ENCODE data around the gene TBC1D32. TPM values are rescaled to one million over a fixed set of nuclear protein-coding genes. Genes with fewer than 3 reads are reported as not detected.

TBC1D32 gene
- total RNA-seq, 1 donor from 2014 or later = 13.6 TPM

GRCh38 chr6:121042766-121043165 lies 291.5 kb downstream of the TBC1D32 start:
- DNase-seq (ENCODE audit: low read depth, low spot score) = no peak

GRCh38 chr6:121040831-121041230 lies 293.4 kb downstream of the TBC1D32 start:
- no peak overlapping the region for H3K27ac Mint-ChIP-seq (ENCODE audit: unreplicated experiment)
- no peaks in the 10 kb centered on the region for H3K4me1 Mint-ChIP-seq
- no peaks in the 10 kb centered on the region for H3K9me3 Mint-ChIP-seq
- no peak for DNase-seq (ENCODE audit: low read depth, low spot score)
- no peak for TF ChIP-seq CTCF (conservative IDR thresholded peaks at IDR 0.05)
- H3K36me3 Mint-ChIP-seq (ENCODE audit: low read depth) = no peaks in the 10 kb centered on the region
- no peaks in the 10 kb centered on the region for H3K27me3 Mint-ChIP-seq (ENCODE audit: low read depth)
- H3K4me3 Mint-ChIP-seq = no peak overlapping the region

More at GRCh38 chr6:121042766-121043165, 291.5 kb downstream of the TBC1D32 start:
- no peaks in the 10 kb centered on the region for H3K27me3 Mint-ChIP-seq (ENCODE audit: low read depth)
- H3K4me3 Mint-ChIP-seq = no peak overlapping the region
- TF ChIP-seq CTCF (conservative IDR thresholded peaks at IDR 0.05) = no peak
- no peaks in the 10 kb centered on the region for H3K4me1 Mint-ChIP-seq
- H3K9me3 Mint-ChIP-seq = no peaks in the 10 kb centered on the region
- H3K27ac Mint-ChIP-seq (ENCODE audit: unreplicated experiment) = no peak overlapping the region
- H3K36me3 Mint-ChIP-seq (ENCODE audit: low read depth) = no peaks in the 10 kb centered on the region

GRCh38 chr6:121033091-121033490 lies 301.2 kb downstream of the TBC1D32 start:
- TF ChIP-seq CTCF (conservative IDR thresholded peaks at IDR 0.05) = no peak
- Mint-ChIP-seq H3K27me3 (ENCODE audit: low read depth) (no peaks in the 10 kb centered on the region), H3K9me3 (no peaks in the 10 kb centered on the region), H3K4me1 (no peaks in the 10 kb centered on the region), H3K36me3 (ENCODE audit: low read depth) (no peaks in the 10 kb centered on the region), H3K4me3 (no peak overlapping the region), H3K27ac (ENCODE audit: unreplicated experiment) (no peak overlapping the region)
- DNase-seq (ENCODE audit: low read depth, low spot score) = no peak

GRCh38 chr6:121032268-121033006 lies 301.8 kb downstream of the TBC1D32 start:
- TF ChIP-seq CTCF (conservative IDR thresholded peaks at IDR 0.05) = no peak
- H3K36me3 Mint-ChIP-seq (ENCODE audit: low read depth) = no peaks in the 10 kb centered on the region
- H3K4me1 Mint-ChIP-seq = no peaks in the 10 kb centered on the region
- H3K4me3 Mint-ChIP-seq = no peak overlapping the region
- H3K9me3 Mint-ChIP-seq = no peaks in the 10 kb centered on the region
- no peaks in the 10 kb centered on the region for H3K27me3 Mint-ChIP-seq (ENCODE audit: low read depth)
- no peak for DNase-seq (ENCODE audit: low read depth, low spot score)
- no peak overlapping the region for H3K27ac Mint-ChIP-seq (ENCODE audit: unreplicated experiment)

Other genes with a start within 250 kb of the TBC1D32 start
- 91.2 and 92.6 TPM in 2 replicates for gene GJA1, start 101.2 kb upstream of the TBC1D32 start, total RNA-seq

Measured in neural crest cell (in vitro differentiated cells).